ENCODE data around the gene IDI1. TPM values are rescaled to one million over a fixed set of nuclear protein-coding genes. Genes with fewer than 3 reads are reported as not detected.

The IDI1 gene
- total RNA-seq, 1 donor from 2014 or later = 31.7 TPM

DNA sequence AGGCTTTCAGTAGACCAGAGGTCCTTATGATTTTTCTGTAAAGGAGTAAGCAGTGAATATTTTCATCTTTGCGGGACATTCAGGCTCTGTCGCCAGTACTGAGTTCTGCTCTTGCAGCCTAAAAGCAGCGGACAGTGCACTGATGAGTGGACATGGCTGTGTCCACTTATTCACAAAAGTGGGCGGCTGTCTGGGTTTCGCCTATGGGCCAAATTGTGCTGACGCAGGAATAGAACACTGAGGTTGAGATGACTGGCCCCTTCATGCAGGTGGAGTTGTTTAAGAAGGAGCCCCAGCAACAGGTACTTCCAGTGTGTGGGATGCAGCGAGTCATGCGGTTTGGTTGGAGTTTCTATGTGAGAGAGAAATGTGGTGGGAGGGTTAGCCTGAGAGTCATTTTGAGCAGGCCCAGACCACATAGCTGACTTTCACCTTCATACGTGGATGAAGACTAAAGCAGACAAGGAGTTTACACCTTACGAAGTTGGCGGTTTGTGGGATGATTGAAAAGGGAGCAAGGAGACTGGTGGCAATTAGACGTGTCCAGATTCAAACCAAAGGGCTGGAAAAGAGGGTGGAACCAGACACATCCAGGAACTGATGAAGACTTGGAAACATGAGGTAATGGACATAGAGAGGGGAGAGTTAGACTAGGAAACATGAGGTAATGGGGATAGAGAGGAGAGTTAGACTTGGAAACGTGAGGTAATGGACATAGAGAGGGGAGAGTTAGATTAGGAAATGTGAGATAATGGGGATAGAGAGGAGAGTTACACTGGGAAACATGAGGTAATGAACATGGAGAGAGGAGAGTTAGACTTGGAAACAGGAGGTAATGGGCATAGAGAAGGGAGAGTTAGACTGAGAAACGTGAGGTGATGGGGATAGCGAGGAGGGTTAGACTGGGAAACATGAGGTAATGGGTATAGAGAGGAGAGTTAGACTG lies 45.5 kb upstream of the IDI1 start:
- Mint-ChIP-seq H3K9me3 (ENCODE audit: unreplicated experiment) (no peaks in the 10 kb centered on the region), H3K36me3 (ENCODE audit: unreplicated experiment) (peaks cover 26% of the 10 kb centered on the region), H3K4me1 (ENCODE audit: unreplicated experiment) (no peaks in the 10 kb centered on the region), H3K27me3 (ENCODE audit: unreplicated experiment) (no peaks in the 10 kb centered on the region), H3K27ac (ENCODE audit: unreplicated experiment) (no peak overlapping the region), H3K4me3 (ENCODE audit: unreplicated experiment) (no peak overlapping the region)
- TF ChIP-seq, protein P1, sequence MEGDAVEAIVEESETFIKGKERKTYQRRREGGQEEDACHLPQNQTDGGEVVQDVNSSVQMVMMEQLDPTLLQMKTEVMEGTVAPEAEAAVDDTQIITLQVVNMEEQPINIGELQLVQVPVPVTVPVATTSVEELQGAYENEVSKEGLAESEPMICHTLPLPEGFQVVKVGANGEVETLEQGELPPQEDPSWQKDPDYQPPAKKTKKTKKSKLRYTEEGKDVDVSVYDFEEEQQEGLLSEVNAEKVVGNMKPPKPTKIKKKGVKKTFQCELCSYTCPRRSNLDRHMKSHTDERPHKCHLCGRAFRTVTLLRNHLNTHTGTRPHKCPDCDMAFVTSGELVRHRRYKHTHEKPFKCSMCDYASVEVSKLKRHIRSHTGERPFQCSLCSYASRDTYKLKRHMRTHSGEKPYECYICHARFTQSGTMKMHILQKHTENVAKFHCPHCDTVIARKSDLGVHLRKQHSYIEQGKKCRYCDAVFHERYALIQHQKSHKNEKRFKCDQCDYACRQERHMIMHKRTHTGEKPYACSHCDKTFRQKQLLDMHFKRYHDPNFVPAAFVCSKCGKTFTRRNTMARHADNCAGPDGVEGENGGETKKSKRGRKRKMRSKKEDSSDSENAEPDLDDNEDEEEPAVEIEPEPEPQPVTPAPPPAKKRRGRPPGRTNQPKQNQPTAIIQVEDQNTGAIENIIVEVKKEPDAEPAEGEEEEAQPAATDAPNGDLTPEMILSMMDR (IDR thresholded peaks at IDR 0.05) = no peak
- DNase-seq (ENCODE audit: extremely low spot score, unreplicated experiment) = peak; percentile 34

DNA sequence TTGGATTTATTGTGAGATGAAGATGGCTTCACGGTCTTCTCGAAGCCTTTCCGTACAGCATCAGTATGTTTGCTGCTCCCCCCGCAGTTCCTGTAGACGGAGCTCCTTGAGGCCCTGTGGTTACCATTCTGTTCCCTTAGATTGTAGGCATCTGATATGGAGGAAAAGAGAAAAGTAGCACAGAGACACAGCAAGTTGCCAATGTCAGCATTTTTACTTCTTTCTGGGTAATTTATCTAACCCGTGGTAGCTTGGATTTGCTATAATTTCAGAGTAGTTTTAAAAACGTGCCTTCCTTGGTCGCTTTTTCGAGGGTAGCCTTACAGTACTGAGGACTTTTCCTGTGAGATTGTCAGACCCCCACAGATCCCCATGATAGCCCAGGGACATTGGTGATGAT lies 44.8 kb upstream of the IDI1 start:
- peak; percentile 32 for DNase-seq (ENCODE audit: extremely low spot score, unreplicated experiment)
- H3K9me3 Mint-ChIP-seq (ENCODE audit: unreplicated experiment) = no peaks in the 10 kb centered on the region
- H3K4me3 Mint-ChIP-seq (ENCODE audit: unreplicated experiment) = no peak overlapping the region
- TF ChIP-seq, protein P1 (IDR thresholded peaks at IDR 0.05) = no peak
- peaks cover 26% of the 10 kb centered on the region for H3K36me3 Mint-ChIP-seq (ENCODE audit: unreplicated experiment)
- H3K27ac Mint-ChIP-seq (ENCODE audit: unreplicated experiment) = no peak overlapping the region
- no peaks in the 10 kb centered on the region for H3K27me3 Mint-ChIP-seq (ENCODE audit: unreplicated experiment)
- H3K4me1 Mint-ChIP-seq (ENCODE audit: unreplicated experiment) = no peaks in the 10 kb centered on the region

DNA sequence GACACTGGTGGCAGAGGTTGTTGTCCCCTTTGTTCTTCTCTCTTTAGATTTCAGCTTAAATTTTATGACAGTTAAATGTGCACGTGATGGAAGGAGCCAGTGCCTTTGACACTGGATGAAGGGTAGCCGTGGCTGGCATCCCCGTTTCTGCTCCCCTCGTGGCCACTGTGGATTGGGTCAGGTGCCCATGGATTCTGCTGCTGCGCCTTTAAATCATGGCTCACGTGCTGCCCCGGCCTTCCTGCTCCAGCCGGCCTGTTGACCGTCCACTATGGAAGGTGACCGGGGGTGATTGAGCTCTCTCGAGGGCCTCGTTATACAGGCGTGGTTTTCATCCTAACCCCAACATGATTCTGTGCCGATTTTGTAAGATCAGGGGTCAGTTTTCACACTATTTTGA lies 41.8 kb upstream of the IDI1 start:
- Mint-ChIP-seq H3K9me3 (ENCODE audit: unreplicated experiment) (no peaks in the 10 kb centered on the region), H3K36me3 (ENCODE audit: unreplicated experiment) (peaks cover 41% of the 10 kb centered on the region), H3K27ac (ENCODE audit: unreplicated experiment) (no peak overlapping the region), H3K4me1 (ENCODE audit: unreplicated experiment) (no peaks in the 10 kb centered on the region), H3K27me3 (ENCODE audit: unreplicated experiment) (no peaks in the 10 kb centered on the region), H3K4me3 (ENCODE audit: unreplicated experiment) (no peak overlapping the region)
- TF ChIP-seq, protein P1 (IDR thresholded peaks at IDR 0.05) = no peak
- peak; percentile 67 for DNase-seq (ENCODE audit: extremely low spot score, unreplicated experiment)

DNA sequence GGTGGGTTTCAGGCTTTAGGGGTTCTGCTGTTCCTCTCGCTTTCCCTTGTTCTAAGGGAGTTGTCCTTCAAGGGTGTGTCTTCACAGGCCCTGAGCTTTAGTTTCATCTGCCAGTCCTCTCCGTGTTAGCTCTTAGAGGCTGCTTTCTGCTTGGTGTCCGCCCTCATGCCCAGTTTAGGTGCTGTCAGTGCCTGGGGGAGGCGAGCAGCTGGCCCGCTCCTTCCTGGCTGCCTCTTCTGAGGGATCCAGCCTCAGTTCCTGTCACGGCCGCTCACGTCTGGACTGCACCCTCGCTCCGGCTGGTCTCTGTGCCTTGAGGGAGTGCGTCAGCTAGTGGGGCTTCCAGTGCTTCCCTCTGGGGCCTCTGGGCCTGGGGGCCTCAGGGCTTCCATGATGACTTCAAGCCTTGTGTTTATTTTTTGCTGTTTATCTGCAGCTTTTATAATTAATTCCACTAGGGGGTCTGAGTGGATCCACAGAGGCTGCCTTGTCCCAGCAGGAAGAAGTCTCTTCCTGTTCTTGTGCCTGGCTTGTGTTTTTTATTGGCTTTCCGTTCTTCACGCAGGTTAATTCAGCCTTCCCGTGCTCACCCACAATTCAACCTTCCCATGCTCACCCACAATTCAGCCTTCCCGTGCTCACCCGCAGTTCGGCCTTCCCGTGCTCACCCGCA lies 40.2 kb upstream of the IDI1 start:
- DNase-seq (ENCODE audit: extremely low spot score, unreplicated experiment) = no peak
- Mint-ChIP-seq H3K4me3 (ENCODE audit: unreplicated experiment) (no peak overlapping the region), H3K9me3 (ENCODE audit: unreplicated experiment) (no peaks in the 10 kb centered on the region), H3K27ac (ENCODE audit: unreplicated experiment) (no peak overlapping the region), H3K36me3 (ENCODE audit: unreplicated experiment) (peaks cover 47% of the 10 kb centered on the region), H3K4me1 (ENCODE audit: unreplicated experiment) (no peaks in the 10 kb centered on the region), H3K27me3 (ENCODE audit: unreplicated experiment) (no peaks in the 10 kb centered on the region)
- TF ChIP-seq, protein P1 (IDR thresholded peaks at IDR 0.05) = no peak

DNA sequence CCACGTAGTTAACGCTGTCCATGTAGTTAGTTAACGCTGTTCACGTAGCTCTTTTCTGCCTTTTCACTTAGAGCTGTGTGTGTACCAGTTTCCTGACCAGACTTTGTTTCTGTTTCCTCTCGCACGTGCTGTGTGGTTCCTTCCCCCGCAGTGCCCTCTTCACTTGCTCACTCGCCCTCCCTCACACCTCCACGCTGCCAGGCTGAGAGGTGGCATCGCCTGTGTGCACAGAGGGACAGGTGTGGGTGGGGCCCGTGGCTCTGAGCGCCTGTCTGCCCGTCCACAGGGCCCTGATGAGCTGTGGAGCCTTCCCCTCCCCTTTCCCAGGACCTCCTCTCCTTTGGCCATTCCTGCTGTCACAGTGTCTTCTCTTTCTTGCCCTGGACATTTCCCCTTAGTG lies 37.9 kb upstream of the IDI1 start:
- peak; percentile 57 for DNase-seq (ENCODE audit: extremely low spot score, unreplicated experiment)
- no peaks in the 10 kb centered on the region for H3K27me3 Mint-ChIP-seq (ENCODE audit: unreplicated experiment)
- H3K27ac Mint-ChIP-seq (ENCODE audit: unreplicated experiment) = no peak overlapping the region
- H3K36me3 Mint-ChIP-seq (ENCODE audit: unreplicated experiment) = peaks cover 63% of the 10 kb centered on the region
- H3K4me3 Mint-ChIP-seq (ENCODE audit: unreplicated experiment) = no peak overlapping the region
- no peaks in the 10 kb centered on the region for H3K9me3 Mint-ChIP-seq (ENCODE audit: unreplicated experiment)
- H3K4me1 Mint-ChIP-seq (ENCODE audit: unreplicated experiment) = no peaks in the 10 kb centered on the region
- TF ChIP-seq, protein P1 (IDR thresholded peaks at IDR 0.05) = no peak

All from osteocyte (in vitro differentiated cells).